Measurements from ENCODE around the gene TMEM202. TPM values are rescaled to one million over a fixed set of nuclear protein-coding genes. Genes with fewer than 3 reads are reported as not detected.

TMEM202 gene
- total and polyA plus RNA-seq, 2 donors (not counting 1 experiment from before 2014, with no cell fraction given): not detected

DNA sequence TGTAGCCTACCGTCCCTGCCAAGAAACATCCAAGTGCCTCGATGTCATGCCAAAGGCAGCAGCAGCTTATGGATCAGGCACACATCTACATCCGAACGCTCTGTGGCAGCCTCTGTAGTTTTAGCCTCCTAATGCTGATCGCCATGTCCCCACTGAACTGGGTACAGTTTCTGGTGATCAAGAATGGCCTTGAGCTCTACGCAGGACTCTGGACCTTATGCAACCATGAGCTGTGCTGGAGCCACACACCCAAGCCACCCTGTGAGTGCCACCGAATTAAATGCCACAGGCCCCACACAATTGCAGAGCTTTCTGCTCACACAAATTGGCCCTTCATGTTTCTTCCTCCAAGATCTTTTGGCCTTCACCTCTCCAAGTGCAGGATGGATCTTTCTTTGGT, 543 bp downstream of the TMEM202 start:
- H3K36me3 ChIP-seq (replicated peaks in 1 of 2; ENCODE audit: control extremely low read depth in 1 of 2, control insufficient read depth in 1 of 2, extremely low read depth in 1 of 2, insufficient read depth in 2 of 2, low read length in 1 of 2): no peaks in the 10 kb centered on the region
- TF ChIP-seq CTCF (IDR thresholded peaks at IDR 0.05) (no peak), EZH2 (IDR thresholded peaks at IDR 0.05; ENCODE audit: borderline replicate concordance, insufficient read depth, low read depth, low read length, poor library complexity, severe bottlenecking) (no peak)
- no peaks in the 10 kb centered on the region for H3K4me1 Mint-ChIP-seq
- H3K27ac ChIP-seq (ENCODE audit: low read length in 2 of 2): no peak overlapping the region
- H3K4me2 ChIP-seq (replicated peaks; ENCODE audit: low read depth, low read length, poor library complexity, severe bottlenecking): no peak overlapping the region
- no peaks in the 10 kb centered on the region for H3K9me3 Mint-ChIP-seq (ENCODE audit: insufficient read depth)
- ChIA-PET POLR2A (no interaction called here), CTCF (no interaction called here)
- H3K27me3 ChIP-seq (replicated peaks in 1 of 4; ENCODE audit: control extremely low read depth in 1 of 4, control insufficient read depth in 3 of 4, insufficient read depth in 4 of 4, low read length in 3 of 4): peaks cover 0 to 9% (median 3%) of the 10 kb centered on the region in 4 experiments
- no peaks in the 10 kb centered on the region for H3K4me1 ChIP-seq (ENCODE audit: control insufficient read depth in 2 of 2, insufficient read depth in 2 of 2, low read length in 2 of 2)
- no peaks in the 10 kb centered on the region for H3K9me3 ChIP-seq (ENCODE audit: control extremely low read depth in 1 of 3, control insufficient read depth in 2 of 3, insufficient read depth in 1 of 3, low read length in 2 of 3)
- no peak overlapping the region for H3K27ac Mint-ChIP-seq
- H3K79me2 ChIP-seq (ENCODE audit: control insufficient read depth, insufficient read depth, low read length): no peaks in the 10 kb centered on the region
- H3K9ac ChIP-seq (ENCODE audit: low read length): no peak overlapping the region
- DNase-seq (no peak), ATAC-seq (ENCODE audit: low read depth) (no peak)
- no peak overlapping the region for H3K4me3 ChIP-seq (ENCODE audit: control extremely low read depth in 1 of 5, extremely low read depth in 1 of 5, insufficient read depth in 1 of 5, low read depth in 2 of 5, low read length in 4 of 5)
- H3K27me3 Mint-ChIP-seq: peaks cover 41% of the 10 kb centered on the region
- 98% methylated on average over 7 of the region's 7 CpGs for WGBS (ENCODE audit: insufficient coverage)
- H2AFZ ChIP-seq (ENCODE audit: insufficient read depth, low read depth, low read length, poor library complexity, severe bottlenecking): no peak overlapping the region
- H4K20me1 ChIP-seq (ENCODE audit: control insufficient read depth, insufficient read depth, low read length, poor library complexity, severe bottlenecking): no peaks in the 10 kb centered on the region
- no peak overlapping the region for H3K4me3 Mint-ChIP-seq
- intact Hi-C loops (cut with micrococcal nuclease): no loop called here

GRCh38 chr15:72402726-72403125, 4.6 kb downstream of the TMEM202 start:
- DNase-seq: no peak
- H3K27me3 ChIP-seq (replicated peaks in 1 of 4; ENCODE audit: control extremely low read depth in 1 of 4, control insufficient read depth in 3 of 4, insufficient read depth in 4 of 4, low read length in 3 of 4): peaks cover 0 to 18% (median 18%) of the 10 kb centered on the region in 4 experiments
- ChIA-PET POLR2A (no interaction called here), CTCF (no interaction called here)
- no peak overlapping the region for H3K27ac ChIP-seq (ENCODE audit: low read length in 2 of 2)
- H3K9ac ChIP-seq (ENCODE audit: low read length): no peak overlapping the region
- H4K20me1 ChIP-seq (ENCODE audit: control insufficient read depth, insufficient read depth, low read length, poor library complexity, severe bottlenecking): no peaks in the 10 kb centered on the region
- no peak overlapping the region for H3K4me2 ChIP-seq (replicated peaks; ENCODE audit: low read depth, low read length, poor library complexity, severe bottlenecking)
- no peaks in the 10 kb centered on the region for H3K36me3 ChIP-seq (replicated peaks in 1 of 2; ENCODE audit: control extremely low read depth in 1 of 2, control insufficient read depth in 1 of 2, extremely low read depth in 1 of 2, insufficient read depth in 2 of 2, low read length in 1 of 2)
- H3K4me3 Mint-ChIP-seq: no peak overlapping the region
- no peaks in the 10 kb centered on the region for H3K4me1 ChIP-seq (ENCODE audit: control insufficient read depth in 2 of 2, insufficient read depth in 2 of 2, low read length in 2 of 2)
- H3K79me2 ChIP-seq (ENCODE audit: control insufficient read depth, insufficient read depth, low read length): no peaks in the 10 kb centered on the region
- no CpG with 5 or more reads among the region's 5 CpGs for WGBS (ENCODE audit: insufficient coverage)
- no peak overlapping the region for H2AFZ ChIP-seq (ENCODE audit: insufficient read depth, low read depth, low read length, poor library complexity, severe bottlenecking)
- no peak overlapping the region for H3K27ac Mint-ChIP-seq
- peaks cover 64% of the 10 kb centered on the region for H3K27me3 Mint-ChIP-seq
- no peak for ATAC-seq (ENCODE audit: low read depth)
- H3K4me1 Mint-ChIP-seq: no peaks in the 10 kb centered on the region
- no peaks in the 10 kb centered on the region for H3K9me3 Mint-ChIP-seq (ENCODE audit: insufficient read depth)
- H3K4me3 ChIP-seq (ENCODE audit: control extremely low read depth in 1 of 5, extremely low read depth in 1 of 5, insufficient read depth in 1 of 5, low read depth in 2 of 5, low read length in 4 of 5): no peak overlapping the region
- no peaks in the 10 kb centered on the region for H3K9me3 ChIP-seq (ENCODE audit: control extremely low read depth in 1 of 3, control insufficient read depth in 2 of 3, insufficient read depth in 1 of 3, low read length in 2 of 3)
- no peak for TF ChIP-seq EZH2 (IDR thresholded peaks at IDR 0.05; ENCODE audit: borderline replicate concordance, insufficient read depth, low read depth, low read length, poor library complexity, severe bottlenecking)
- no peak for TF ChIP-seq CTCF (IDR thresholded peaks at IDR 0.05)
- intact Hi-C loops (cut with micrococcal nuclease): no loop called here

Data from B cell (primary cell).